NCI-H1436 treated with DMSO at 0.1 percent for 48 hours (cell line): ENCODE measurements around the gene MCL1.

Source experiments
- DNase-seq: peaks from one replicate; lab custom pipeline; 2025; lab: John Stamatoyannopoulos, UW

The MCL1 gene

DNA sequence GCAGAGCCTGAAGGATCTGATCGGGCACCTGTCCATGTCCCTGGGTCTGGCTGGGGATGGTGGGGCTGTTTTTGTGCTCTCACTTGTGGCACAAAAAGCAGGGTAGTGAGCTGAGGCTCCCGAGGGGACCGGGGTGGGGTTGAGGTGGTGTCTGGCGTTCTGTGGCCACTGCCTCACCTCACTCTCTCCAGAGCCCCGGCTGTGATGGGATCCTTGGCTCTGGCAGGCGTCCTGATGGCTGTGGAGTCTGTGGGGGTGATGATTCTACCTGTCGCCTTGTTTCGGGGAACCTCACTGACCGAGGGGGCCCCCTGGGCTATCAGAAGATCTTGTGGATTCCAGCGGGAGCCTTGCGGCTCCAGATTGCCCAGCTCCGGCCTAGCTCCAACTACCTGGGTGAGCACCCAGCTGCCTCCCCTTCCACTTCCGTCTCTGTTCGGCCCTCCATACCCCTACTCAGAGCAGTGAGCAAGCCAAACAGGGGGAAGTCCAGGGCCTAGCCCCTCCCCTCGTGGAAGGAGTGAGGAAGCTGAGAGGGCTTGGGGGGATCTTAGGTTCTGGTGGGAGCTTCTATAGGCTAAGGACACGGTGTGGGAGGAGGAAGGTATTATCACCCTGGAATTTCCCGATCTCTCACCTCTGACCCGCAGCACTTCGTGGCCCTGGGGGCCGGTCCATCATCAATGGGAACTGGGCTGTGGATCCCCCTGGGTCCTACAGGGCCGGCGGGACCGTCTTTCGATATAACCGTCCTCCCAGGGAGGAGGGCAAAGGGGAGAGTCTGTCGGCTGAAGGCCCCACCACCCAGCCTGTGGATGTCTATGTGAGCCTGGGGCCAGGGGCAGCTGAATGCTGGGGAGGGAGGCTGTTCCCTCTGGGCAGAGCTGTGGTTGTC lies 23.2 kb downstream of the MCL1 start:
- no peak for DNase-seq

GRCh38 chr1:150555198-150555970 lies 24.0 kb downstream of the MCL1 start:
- DNase-seq, result no peak

DNA sequence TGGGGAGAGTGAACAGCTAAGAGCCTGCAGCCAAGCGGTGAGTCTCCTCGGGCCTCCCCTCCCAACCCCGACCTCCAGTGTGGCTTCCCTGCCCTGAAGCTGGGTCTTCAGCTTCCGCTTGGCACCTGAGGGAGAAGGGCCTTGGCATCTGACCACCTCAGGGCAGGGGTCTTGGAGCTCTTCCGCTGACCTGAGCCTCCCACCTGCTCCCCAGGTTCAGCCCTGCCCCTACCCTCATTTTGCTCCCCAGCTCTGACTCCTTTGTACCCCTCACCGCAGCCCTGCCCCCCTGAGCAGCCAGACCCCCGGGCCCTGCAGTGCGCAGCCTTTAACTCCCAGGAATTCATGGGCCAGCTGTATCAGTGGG lies 25.3 kb downstream of the MCL1 start:
- DNase-seq, result no peak

- DNase-seq, result no peak
These were observed 25.9 kb downstream of the MCL1 start for GRCh38 chr1:150553392-150554085.

- no peak for DNase-seq
These were observed 26.5 kb downstream of the MCL1 start for GRCh38 chr1:150552911-150553289.

DNA sequence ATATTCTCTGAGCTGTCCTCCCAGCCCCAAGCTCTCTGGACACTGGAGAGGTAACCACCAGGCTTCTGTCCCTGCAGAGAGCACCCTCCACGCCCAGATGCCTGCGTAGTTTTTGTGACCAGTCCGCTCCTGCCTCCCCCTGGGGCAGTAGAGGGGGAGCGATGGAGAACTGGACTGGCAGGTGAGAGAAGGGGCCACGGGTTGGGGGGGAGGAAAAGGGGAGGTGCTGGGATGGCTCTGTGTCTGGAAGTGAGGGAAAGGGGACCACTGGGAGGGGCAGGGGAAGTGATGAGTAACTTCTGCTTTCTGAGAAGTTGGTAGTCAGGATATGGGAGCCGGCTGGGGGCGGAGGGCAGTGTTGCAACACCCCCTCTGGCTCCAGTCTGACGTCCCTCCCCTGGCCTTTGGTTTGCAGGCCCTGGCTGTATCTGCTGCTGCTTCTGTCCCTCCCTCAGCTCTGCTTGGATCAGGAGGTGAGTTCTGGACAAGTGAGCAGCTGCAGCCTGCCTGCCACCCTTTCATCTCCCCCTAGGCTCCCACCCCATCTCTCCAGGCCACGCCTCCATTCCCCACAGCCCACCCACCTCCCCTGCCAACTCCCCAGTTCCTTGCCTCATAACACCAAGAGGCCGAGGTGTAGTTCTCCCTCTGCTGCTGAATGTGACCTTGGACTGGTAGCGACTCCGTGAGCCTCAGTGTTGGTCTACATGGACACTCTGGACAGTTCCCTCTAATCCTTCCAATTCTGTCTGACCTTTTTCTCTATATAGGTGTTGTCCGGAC lies 27.1 kb downstream of the MCL1 start:
- no peak for DNase-seq

- no peak for DNase-seq
These were observed 27.7 kb downstream of the MCL1 start for GRCh38 chr1:150551784-150552127.

DNA sequence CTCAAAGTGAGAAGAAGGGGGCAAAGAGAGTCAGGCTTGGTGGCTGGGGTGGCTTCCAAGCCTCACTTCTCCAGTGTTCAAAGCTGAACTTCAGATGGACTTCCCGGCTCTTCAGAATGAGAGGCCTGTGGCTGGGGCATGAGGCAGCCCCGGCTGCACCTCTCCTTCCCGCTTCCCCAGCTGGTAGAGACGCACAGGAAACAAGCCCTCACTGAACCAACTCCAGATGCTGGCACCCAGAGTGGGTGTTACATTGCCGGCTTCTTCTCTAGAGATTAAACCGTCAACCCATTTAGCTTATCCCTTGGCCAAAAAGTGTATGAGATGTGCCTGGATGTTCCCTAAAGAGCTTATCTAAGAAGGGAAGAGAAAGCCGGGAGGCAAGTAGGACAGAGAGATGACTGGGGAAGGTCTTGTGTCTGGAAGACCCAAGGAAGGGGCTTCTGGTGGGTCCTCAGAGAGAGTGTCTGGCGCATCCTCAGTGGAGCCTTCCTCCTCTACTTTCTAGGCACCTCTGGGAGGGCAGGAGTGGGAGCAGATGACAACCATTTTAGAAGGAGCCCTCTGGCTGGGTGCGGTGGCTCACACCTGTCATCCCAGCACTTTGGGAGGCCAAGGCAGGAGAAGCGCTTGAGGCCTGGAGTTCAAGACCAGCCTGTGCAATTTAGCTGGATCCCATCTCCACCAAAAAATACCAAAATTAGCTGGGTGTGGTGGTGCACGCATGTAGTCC lies 28.2 kb downstream of the MCL1 start:
- DNase-seq, result no peak

DNA sequence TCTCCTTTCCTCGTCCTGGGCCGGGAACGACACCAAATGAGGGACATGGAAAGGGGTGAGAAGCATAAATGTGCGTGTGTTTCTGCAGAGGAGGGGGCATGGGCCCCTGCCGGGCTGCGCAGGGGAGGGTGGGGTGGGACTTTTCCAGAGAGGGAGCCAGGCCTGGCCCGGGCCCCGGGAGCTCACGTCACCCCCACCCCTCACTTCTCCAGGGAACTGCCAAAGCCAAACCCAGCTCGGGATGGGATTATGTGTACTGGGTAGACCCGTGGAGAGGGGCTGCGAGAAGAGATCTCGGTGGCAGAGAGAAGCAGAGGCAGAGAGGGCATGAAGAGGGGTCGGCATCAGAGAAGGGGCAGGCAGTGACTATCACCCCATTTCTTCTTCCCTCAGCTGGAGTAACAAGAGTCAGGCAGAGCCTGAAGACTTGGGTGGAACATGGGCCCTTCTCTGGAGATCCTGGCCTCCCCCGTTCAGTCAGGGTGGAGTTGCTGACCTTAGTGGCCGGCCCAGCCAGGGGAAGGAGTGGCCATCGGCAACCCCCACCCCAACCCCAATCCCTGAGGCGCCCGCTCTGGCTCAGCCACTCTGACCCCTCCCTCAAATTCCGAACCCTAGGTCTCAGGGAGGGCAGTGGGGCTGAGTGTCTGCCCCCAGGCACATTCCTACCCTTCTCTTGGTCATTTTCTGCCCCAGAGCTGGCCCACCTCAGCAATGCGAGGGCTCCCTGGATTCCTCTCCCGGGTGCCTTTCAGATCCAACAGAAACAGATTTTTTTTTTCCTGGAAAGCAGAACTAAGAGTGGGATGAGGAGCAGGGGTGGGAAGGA lies 29.0 kb downstream of the MCL1 start:
- DNase-seq, result no peak

DNA sequence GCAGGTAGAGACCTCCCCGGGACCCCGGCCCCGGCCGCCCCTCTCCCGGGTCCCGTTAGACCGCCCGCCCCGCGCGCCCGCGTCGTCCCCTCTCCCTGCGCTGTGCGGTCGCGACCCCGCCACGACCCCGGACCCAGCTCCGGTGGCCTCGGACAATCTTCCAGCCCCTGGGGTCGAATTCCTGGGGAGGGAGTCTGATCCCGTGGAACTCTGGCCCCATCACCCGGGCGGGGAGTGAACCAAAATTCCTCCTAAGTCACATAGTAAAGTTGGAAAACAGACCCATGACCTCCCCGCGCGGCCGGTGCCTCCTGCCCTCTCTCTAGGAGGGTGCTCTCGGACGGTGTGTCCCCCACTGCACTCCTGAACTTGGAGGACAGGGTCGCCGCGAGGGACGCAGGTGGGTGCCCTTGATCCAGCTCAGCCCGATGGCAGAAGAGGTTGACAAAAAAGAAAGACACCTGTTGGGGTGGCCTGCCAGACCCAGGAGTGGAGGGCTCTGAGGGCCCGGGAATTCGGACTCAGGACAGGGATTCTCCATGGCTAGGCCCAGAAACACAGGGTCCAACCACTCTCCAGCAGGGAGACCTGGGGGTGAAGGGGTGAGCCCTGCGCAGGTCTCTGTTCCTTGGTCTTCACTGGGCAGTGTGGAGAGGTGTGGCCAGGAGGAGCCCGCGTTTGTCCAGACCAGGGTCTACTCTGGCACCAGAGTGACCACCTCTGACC lies 29.8 kb downstream of the MCL1 start:
- no peak for DNase-seq

DNA sequence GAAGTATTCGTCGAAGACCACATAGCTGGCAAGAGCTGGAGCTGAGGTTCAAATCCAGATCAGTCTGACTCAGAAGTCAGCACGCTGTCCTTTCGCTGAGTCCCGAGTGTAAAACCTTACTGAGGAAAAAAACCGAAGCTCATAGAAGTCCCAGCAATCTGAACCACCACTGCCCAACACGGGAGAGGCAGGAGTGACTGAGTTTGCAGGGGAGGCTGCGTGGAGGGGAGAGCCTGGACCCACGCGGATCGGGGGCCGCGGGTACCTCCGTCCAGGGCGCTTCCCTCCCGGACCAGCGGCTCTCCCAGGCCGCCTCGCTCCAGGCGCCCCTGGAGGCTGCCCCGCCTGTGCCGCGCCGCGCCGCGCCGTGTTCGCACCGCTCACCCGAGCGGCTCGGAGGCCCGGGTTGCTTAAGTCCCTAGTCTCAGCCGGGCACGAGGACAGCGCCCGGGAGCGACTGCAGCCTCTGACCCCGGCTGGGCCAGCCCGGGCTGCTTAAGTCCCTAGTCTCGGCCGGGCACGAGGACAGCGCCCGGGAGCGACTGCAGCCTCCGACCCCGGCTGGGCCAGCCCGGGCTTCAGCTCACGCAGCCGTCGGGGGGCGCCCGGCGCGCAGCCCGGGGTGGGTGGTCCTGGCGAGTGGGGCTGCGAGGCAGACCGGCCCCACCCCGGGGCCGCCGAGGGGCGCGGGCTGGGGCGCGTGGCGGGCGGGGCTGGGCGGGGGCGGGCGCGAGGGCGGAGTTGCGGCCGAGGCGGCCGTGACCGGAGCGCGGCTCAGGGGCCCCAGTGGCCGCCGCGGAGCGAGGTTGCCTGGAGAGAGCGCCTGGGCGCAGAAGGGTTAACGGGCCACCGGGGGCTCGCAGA lies 30.5 kb downstream of the MCL1 start, which contains the start of gene ADAMTSL4:
ADAMTSL4 (plus strand) TSS at position 777 of the 864 bp plus-strand sequence. CDS start 2,881 bp downstream, outside the sequence.
- no peak for DNase-seq

DNA sequence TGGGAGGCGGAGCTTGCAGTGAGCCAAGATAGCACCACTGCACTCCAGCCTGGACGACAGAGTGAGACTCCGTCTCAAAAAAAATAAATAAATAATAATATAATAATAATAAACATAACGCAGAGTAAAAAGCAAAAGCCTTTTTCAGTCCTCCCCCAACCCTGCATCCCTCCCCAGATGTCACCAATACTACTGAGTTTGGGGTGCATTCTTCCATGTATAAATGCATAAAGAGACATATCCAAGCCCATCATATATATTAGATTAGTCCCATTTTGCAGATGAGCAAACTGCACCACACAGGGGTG lies 31.1 kb downstream of the MCL1 start:
- DNase-seq, result no peak

GRCh38 chr1:150546294-150546937 lies 33.0 kb downstream of the MCL1 start:
- DNase-seq, result no peak

DNA sequence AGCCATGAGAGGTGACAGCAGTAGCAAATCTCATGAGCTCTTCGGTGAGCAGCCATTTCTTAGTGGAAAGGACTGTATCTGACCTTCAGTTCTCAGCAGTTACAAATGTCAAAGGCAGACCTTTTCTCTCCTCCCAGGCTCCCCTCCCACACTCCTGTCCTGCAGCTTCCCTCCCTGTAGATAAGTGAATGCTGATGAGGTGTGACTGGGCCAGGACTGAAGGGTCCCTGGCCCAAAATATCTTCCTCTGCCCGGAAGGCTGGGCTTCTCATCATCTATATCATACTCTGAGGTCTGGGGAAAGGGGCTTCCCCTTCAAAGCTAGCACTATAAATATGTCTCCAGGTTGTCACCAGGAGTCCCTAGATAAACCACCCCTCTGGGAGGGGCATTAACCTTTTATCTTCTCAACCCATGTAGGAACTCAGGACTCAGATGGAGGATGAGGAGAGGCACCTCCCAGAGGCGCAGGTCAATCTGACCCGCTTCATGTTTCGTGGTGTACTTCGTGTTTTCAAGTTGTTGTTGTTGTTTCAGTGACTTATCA lies 33.9 kb downstream of the MCL1 start:
- DNase-seq, result no peak

GRCh38 chr1:150544204-150544603 lies 35.2 kb downstream of the MCL1 start:
- no peak for DNase-seq

DNA sequence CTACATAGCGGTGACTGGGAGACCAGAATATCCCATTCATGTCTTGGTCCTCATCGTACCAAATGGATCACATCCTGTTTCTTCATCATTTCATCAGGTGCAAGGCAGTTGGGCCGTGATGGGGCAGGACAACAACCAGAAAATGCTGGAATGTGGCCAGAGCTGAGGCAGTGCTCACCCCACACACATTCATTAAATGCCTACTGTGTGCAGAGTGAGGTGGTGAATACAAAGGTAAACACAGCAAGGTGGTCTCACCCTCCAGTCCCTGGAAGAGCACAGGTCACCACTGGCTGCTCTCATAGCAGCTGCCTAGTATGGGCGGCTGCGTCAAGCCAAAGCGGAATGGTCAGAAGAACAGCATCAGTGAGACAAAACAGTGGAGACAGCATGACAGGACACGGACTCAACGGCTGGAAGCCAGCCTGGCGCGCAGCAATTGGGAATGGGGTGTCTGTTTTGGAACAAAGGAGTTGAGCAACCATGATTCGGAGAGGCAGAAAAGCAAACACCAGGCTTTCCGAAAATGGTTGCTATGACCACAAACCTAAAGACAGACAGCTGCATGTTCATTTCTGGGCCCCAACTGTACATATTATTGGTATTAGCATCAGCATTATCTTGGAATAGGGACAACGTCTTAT lies 35.8 kb downstream of the MCL1 start:
- DNase-seq, result no peak
